ENCODE measurements around the gene PBX1. TPM values are rescaled to one million over a fixed set of nuclear protein-coding genes. Genes with fewer than 3 reads are reported as not detected.

The PBX1 gene
- total and polyA plus RNA-seq, 10 of the 15 experiments (the other 5 are each of a cell fraction or from before 2014, with no cell fraction given) = 0.05 to 0.28 (median 0.11) TPM; not detected in 5

GRCh38 chr1:164596172-164596571 is 37.2 kb downstream of the PBX1 start:
- ATAC-seq (no peak), DNase-seq (ENCODE audit: low read depth, low spot score) (no peak), FAIRE-seq (no peak)
- no peaks in the 10 kb centered on the region for H3K27me3 ChIP-seq (replicated peaks in 1 of 2; ENCODE audit: control insufficient read depth in 2 of 2, insufficient read depth in 2 of 2, low read length in 1 of 2)
- H3K79me2 ChIP-seq (ENCODE audit: control insufficient read depth, insufficient read depth, low read length) = no peaks in the 10 kb centered on the region
- no peak overlapping the region for H3K4me3 ChIP-seq
- no peaks in the 10 kb centered on the region for H3K36me3 ChIP-seq (ENCODE audit: control insufficient read depth in 2 of 2, insufficient read depth in 2 of 2, low read length in 1 of 2)
- no peaks in the 10 kb centered on the region for H3K4me1 ChIP-seq (ENCODE audit: control insufficient read depth, insufficient read depth, low read length)
- BruUV-seq (replicated peaks) = no TSS peak
- WGBS (ENCODE audit: insufficient coverage, insufficient replicate concordance, low lambda C conversion rate, missing lambda C conversion rate) = 6% methylated on average over 1 of the region's 1 CpG
- ChIA-PET SMC1A (ENCODE audit: uncharacterized antibody, unreplicated experiment) (no interaction called here), POLR2A (interaction anchor here (0.5 kb wide), 1 partner anchor 197 kb away, joined by 3 read pairs; no protein-coding TSS in a partner anchor), RAD21 (ENCODE audit: unreplicated experiment) (no interaction called here), CTCF (no interaction called here)
- TF ChIP-seq ZNF384 (IDR thresholded peaks at IDR 0.05; ENCODE audit: borderline replicate concordance, low read depth, low read length) = no peak
- TF ChIP-seq RB1 (IDR thresholded peaks at IDR 0.05; ENCODE audit: borderline replicate concordance) = no peak
- TF ChIP-seq SMAD1 (IDR thresholded peaks at IDR 0.05; ENCODE audit: low read depth, partially characterized antibody) = no peak
- no peak for TF ChIP-seq FOXM1 (IDR thresholded peaks at IDR 0.05; ENCODE audit: low read depth, low read length)
- TF ChIP-seq HDAC6 (IDR thresholded peaks at IDR 0.05; ENCODE audit: unreplicated experiment) = no peak
- no peak for TF ChIP-seq NKRF (conservative IDR thresholded peaks at IDR 0.05)
- no peak for TF ChIP-seq HCFC1 (IDR thresholded peaks at IDR 0.05; ENCODE audit: low read length)
- no peak for TF ChIP-seq POLR2A (IDR thresholded peaks at IDR 0.05; ENCODE audit: low read depth, low read length)
- TF ChIP-seq STAT3 (IDR thresholded peaks at IDR 0.05; ENCODE audit: low read depth, low read length) = no peak
- no peak for TF ChIP-seq ZNF622 (IDR thresholded peaks at IDR 0.05)
- H2AFZ ChIP-seq (ENCODE audit: control insufficient read depth, low read depth, low read length) = no peak overlapping the region
- intact Hi-C loops (cut with micrococcal nuclease; ENCODE audit: unreplicated experiment) (no loop called here), in situ Hi-C loops (cut with MboI) (no loop called here)
- no peak overlapping the region for H3K27ac ChIP-seq (ENCODE audit: control insufficient read depth, insufficient read depth)
- H3K9me3 ChIP-seq (replicated peaks; ENCODE audit: control insufficient read depth, insufficient read depth, low read length) = no peaks in the 10 kb centered on the region
- H3K4me2 ChIP-seq (ENCODE audit: control insufficient read depth, insufficient read depth) = no peak overlapping the region
- H4K20me1 ChIP-seq (ENCODE audit: control insufficient read depth, insufficient read depth) = no peaks in the 10 kb centered on the region
- no peak overlapping the region for H3K9ac ChIP-seq (ENCODE audit: control insufficient read depth, insufficient read depth, low read length)
